PFSK-1 (cell line): ENCODE results near the gene AP1M1.

ENCODE experiments used
- POLR2AphosphoS5 ChIP-seq: IDR thresholded peaks from 2 replicates; pipeline ENCODE4 v1.6.1; 2012; ENCODE audit warnings: low read depth, mild to moderate bottlenecking, control low read depth, low read length, moderate library complexity
- REST ChIP-seq, 2 experiments: IDR thresholded peaks; 2 replicates each; pipeline versions ENCODE4 v1.6.1 to v1.8.0; 2011 to 2012; ENCODE audit warnings: low read depth in 2 of 2, low read length in 2 of 2, control low read depth in 1 of 2, inconsistent platforms in 1 of 2, mild to moderate bottlenecking in 1 of 2, moderate library complexity in 1 of 2; ENCODE audit not compliant: insufficient read depth in 1 of 2
- TAF1 ChIP-seq: IDR thresholded peaks from 2 replicates; pipeline ENCODE4 v1.6.1; 2012; ENCODE audit warnings: low read length, control low read depth, borderline replicate concordance; ENCODE audit not compliant: insufficient read depth

DNA sequence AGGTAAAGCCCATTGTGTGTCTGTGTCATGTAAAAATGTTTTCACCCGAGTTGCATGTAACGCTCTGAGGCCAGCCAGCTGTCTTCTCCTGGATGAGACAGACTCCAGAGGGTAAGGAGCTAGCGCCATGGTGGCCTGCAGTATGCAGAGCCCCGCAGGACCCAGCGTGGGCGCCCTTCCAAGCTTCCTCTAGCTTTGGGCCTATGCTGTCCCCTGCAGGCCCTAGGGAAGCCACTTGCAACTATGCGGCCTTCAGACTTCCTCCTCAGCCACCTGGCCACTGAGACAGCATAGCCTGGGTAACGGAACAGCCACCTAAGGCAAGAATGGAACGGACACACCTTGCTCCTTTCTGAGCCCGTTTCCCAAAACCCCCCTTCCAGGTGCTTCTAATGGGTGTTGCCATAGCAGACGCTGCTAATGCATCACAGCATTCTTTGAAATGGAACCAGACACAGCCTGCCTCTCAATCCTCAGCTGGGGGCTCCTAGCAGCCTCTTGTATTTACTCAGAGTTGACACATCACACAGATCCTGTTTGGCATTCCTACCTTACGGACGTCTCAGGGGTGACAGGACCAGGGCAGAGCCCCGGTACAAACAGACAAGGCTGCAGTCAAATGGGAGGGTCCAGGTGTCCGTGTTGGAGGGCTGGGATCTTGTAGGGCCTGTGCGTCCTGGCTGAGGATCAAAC lies 6.3 kb upstream of the AP1M1 start:
- no peak for TF ChIP-seq TAF1
- TF ChIP-seq REST (IDR thresholded peaks at IDR 0.05; ENCODE audit: insufficient read depth in 1 of 2, low read depth in 2 of 2, low read length in 2 of 2), result no peak
- TF ChIP-seq POLR2AphosphoS5, result no peak
